Measurements from ENCODE around the gene NFIC. TPM values are rescaled to one million over a fixed set of nuclear protein-coding genes. Genes with fewer than 3 reads are reported as not detected.

NFIC gene
- total RNA-seq, 1 donor = 42.7 TPM

- TF ChIP-seq CTCF (IDR thresholded peaks at IDR 0.05; ENCODE audit: insufficient read depth, low read depth, low read length) = no peak
- no peak for DNase-seq (ENCODE audit: low read depth)
- H3K4me3 ChIP-seq (ENCODE audit: low read depth, low read length) = no peak overlapping the region
Measured at GRCh38 chr19:3466635-3467034, 100.3 kb downstream of the NFIC start.

- no peak overlapping the region for H3K4me3 ChIP-seq (ENCODE audit: low read depth, low read length)
- DNase-seq (ENCODE audit: low read depth) = no peak
- no peak for TF ChIP-seq CTCF (IDR thresholded peaks at IDR 0.05; ENCODE audit: insufficient read depth, low read depth, low read length)
Measured at GRCh38 chr19:3467437-3468198, 101.2 kb downstream of the NFIC start.

- H3K4me3 ChIP-seq (ENCODE audit: low read depth, low read length) = no peak overlapping the region
- no peak for DNase-seq (ENCODE audit: low read depth)
- no peak for TF ChIP-seq CTCF (IDR thresholded peaks at IDR 0.05; ENCODE audit: insufficient read depth, low read depth, low read length)
Measured at GRCh38 chr19:3468211-3468610, 101.8 kb downstream of the NFIC start.

GRCh38 chr19:3469638-3470499 lies 103.5 kb downstream of the NFIC start:
- DNase-seq (ENCODE audit: low read depth) = no peak
- no peak overlapping the region for H3K4me3 ChIP-seq (ENCODE audit: low read depth, low read length)
- TF ChIP-seq CTCF (IDR thresholded peaks at IDR 0.05; ENCODE audit: insufficient read depth, low read depth, low read length) = peak; percentile 21

GRCh38 chr19:3470500-3471128 lies 104.2 kb downstream of the NFIC start:
- DNase-seq (ENCODE audit: low read depth) = no peak
- H3K4me3 ChIP-seq (ENCODE audit: low read depth, low read length) = no peak overlapping the region
- no peak for TF ChIP-seq CTCF (IDR thresholded peaks at IDR 0.05; ENCODE audit: insufficient read depth, low read depth, low read length)

- DNase-seq (ENCODE audit: low read depth) = peak; percentile 20
- TF ChIP-seq CTCF (IDR thresholded peaks at IDR 0.05; ENCODE audit: insufficient read depth, low read depth, low read length) = peak; percentile 87
- no peak overlapping the region for H3K4me3 ChIP-seq (ENCODE audit: low read depth, low read length)
Measured at GRCh38 chr19:3471954-3472655, 105.7 kb downstream of the NFIC start.

All from fibroblast of villous mesenchyme (primary cell).